HG03060 (cell line): Measurements from ENCODE around the gene RAB4B.
"Not testable (repeated sequence)": the region's sequence is repeated elsewhere in the genome, so short reads cannot be mapped to it uniquely, and the experiment has no call there.

ENCODE experiments used
- ATAC-seq: cut with Tn5 transposase; IDR thresholded peaks from one replicate; pipeline ENCODE4 v1.9.1; 2021; ENCODE audit warnings: low read depth, moderate number of reproducible peaks; ENCODE audit not compliant: unreplicated experiment

RAB4B gene

DNA sequence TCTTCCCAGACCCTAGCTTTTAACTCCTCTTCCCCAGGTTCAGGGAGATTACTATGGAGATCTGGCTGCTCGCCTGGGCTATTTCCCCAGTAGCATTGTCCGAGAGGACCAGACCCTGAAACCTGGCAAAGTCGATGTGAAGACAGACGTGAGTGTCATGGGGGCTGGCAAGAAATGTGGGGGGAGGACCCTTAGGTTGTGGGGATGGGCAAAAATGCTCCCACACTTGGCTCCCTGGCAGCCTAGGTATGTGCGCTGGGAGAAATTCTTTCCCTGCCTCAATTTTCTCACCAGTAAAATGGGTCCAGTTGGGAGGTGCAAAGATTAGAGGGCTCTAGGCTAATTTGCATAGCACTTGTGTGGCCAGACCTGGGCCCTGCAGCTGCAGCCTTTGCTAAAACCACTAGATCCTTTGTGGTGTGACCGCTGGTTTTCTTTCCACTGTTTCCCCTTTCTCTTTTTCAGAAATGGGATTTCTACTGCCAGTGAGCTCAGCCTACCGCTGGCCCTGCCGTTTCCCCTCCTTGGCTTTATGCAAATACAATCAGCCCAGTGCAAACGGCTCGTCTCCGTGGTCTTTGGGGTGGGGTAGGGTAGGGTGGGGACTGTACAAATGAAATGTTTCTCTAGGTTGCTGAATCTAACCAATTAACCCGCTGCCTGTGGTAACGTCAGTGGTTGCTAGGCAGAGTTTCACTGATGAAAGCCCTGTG lies 959 bp upstream of the RAB4B start:
- peak; percentile 60 for ATAC-seq

- no peak for ATAC-seq
Measured at GRCh38 chr19:40777645-40777936, 456 bp upstream of the RAB4B start.

DNA sequence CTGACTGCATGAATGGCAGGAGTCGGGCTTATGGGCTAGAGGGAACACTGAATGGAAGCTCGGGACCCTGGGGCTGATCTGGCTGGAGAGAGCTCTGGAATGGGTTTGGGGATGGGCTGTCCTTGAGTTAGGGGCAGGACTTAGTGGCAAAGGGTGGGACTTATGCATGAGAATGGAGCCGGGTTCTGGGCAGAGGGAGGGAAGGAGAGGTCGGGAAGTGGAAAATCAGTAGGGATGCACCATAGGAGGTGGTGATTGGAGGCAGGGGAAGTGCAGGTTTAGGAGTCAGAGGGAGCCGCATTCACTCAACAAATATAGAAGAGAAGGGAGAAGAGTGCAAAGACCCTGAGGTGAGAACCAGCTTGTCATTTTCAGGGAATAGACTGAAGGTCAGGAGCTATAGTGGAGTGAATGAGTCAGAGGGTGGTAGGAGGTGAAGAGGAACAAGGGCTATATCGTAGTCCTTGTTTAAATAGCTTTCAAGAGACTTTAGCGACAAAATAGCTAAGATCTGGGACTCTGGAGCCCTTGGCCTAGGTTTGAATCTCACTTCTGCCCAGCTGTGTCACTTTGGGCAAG lies 748 bp downstream of the RAB4B start:
- no peak for ATAC-seq

- no peak for ATAC-seq
Measured at GRCh38 chr19:40780582-40780981, 2.5 kb downstream of the RAB4B start.

GRCh38 chr19:40781140-40781539 lies 3.1 kb downstream of the RAB4B start:
- no peak for ATAC-seq

DNA sequence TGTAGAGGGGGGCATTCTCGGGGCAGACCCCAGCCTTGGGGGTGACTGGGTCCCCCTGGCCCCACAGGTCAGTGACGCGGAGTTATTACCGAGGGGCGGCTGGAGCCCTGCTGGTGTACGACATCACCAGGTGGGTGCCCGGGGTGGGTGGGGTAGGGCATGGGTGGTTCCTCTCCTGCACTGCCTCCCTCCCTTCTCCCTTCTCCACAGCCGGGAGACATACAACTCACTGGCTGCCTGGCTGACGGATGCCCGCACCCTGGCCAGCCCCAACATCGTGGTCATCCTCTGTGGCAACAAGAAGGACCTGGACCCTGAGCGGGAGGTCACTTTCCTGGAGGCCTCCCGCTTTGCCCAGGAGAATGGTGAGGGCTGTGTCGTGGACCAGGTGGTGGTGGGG lies 5.7 kb downstream of the RAB4B start:
- ATAC-seq, result no peak

DNA sequence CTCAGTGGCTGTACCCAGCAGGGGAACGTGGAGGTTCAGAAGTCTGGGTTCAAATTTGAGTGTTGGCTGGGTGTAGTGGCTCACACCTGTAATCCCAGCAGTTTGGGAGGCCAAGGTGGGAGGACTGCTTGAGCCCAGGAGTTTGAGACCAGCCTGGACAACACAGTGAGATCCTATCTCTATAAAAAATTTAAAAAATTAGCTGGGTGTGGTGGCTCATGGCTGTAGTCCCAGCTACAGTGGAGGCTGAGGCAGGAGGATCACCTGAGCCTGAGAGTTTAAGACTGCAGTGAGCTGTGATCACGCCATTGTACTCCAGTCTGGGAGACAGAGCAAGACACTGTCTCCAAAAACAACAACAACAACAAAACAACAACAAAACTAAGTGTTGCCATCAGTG lies 6.1 kb downstream of the RAB4B start:
- not testable (repeated sequence) for ATAC-seq

GRCh38 chr19:40785526-40785925 lies 7.5 kb downstream of the RAB4B start:
- ATAC-seq, result no peak

- no peak for ATAC-seq
Measured at GRCh38 chr19:40786060-40787037, 8.3 kb downstream of the RAB4B start.

DNA sequence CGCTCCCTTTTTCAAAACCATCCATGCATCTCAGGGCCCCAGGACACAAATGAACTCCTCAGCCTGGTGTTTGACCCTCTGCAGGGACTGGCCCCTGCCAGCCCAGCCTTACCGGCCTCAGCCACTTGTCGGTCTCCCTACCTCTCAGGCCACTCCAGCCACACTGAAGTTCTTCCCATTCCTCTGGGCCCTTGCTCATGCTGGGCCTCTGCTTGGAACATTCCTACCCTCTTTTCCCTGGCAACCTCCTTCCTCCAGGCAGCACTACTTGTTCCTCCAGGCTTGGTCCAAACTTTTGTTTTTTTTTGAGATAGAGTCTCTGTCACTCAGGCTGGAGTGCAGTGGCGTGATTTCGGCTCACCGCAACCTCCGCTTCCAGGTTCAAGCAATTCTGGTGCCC lies 13.3 kb downstream of the RAB4B start:
- ATAC-seq, result no peak

DNA sequence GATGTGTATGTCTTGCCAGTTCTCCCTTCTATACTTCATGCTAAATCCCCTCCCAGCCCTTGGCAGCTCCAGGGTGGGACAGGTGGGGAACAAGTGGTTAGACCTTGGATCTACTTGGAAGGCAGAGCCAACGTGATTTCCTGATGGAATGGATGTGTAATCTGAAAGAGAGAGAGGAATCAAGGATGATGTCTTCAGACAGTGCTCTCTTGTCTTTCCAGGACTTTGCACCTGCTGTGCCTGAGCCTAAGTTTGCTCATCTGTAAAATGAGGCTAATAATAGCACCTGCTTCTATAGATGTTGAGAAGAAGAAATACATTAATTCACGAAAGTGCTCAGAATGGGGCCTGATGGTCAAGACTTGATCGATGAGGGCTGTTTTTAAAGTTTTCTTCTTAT lies 13.9 kb downstream of the RAB4B start:
- no peak for ATAC-seq

DNA sequence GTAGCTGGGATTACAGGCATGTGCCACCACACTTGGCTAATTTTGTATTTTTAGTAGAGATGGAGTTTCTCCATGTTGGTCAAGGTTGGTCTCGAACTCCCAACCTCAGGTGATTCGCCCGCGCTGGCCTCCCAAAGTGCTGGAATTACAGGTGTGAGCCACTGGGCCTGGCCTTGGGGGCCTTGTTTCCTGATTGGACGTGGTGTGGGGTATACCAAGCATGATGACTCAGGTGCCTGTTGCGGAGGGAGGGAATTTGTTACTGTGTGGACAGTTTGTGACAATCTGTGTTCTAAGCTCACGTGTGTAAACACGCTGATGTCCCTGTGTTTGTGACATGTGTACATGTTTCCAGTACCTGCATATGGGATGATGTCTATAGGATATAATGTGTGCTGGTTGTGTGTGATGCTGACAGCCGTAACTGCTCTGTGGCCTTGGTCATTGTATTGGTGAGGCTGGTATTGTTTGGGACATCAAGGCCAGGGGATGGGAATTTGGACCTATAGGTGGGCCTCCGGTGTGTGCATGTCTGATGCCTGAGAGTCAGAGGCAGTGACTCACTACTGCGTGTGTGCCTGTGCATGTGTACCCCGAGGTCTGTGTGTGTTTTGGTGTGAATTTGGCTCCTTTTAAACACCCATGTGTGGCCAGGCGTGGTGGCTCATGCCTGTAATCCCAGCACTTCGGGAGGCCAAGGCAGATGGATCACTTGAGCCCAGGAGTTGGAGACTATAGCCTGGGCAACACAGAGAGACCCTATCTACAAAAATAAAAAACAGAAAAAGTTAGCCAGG lies 19.3 kb downstream of the RAB4B start:
- no peak for ATAC-seq

GRCh38 chr19:40797963-40798682 lies 20.1 kb downstream of the RAB4B start:
- ATAC-seq, result no peak

GRCh38 chr19:40798683-40799557 lies 20.9 kb downstream of the RAB4B start, which contains the start of gene EGLN2:
TSS of gene EGLN2 (plus strand) at chr19:40799191. CDS start at chr19:40800573, 1,382 bp downstream.
- ATAC-seq, result peak; percentile 62

DNA sequence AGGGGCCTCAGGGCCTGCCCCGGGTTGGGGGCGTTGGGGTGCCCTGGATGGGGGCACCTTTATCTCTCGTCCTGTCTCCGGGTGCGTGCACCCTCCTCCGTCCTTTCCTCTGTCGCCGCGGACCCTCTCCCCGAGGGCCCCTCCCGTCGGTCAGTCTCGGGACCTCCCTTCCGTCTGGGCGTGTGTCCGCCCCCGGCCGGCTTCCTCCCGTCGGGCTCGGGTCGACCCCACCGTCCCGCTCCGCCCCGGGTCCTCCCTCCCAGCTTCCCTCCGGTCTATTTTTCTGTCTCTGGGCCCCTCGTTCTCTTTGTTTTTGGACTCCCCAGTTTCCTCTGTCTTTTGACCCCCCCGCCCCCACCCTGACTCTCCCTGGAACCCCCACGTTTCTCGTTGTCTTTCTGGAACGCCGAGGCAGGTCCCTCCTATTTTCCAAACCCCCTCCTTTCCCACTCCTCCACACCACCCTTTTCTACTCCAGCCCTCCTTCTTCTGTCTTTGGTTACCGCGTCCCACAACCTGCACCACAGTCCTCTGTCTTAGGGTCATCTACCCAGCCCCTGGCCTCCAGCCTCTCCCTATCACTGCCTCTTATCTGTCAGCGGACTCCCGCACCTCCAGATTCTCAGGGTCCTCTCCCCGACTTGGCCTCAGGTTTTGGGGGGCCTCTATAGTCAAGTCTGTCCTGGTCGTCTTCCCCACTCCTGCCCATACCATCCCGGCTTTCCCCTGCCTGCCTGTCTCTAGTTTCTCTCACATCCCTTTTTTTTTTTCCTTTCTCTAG lies 21.7 kb downstream of the RAB4B start:
- ATAC-seq, result no peak

GRCh38 chr19:40800339-40800996 lies 22.4 kb downstream of the RAB4B start:
- ATAC-seq, result no peak

GRCh38 chr19:40800997-40801377 lies 22.9 kb downstream of the RAB4B start:
- no peak for ATAC-seq
